ENCODE data around the gene MYG1.

DNA sequence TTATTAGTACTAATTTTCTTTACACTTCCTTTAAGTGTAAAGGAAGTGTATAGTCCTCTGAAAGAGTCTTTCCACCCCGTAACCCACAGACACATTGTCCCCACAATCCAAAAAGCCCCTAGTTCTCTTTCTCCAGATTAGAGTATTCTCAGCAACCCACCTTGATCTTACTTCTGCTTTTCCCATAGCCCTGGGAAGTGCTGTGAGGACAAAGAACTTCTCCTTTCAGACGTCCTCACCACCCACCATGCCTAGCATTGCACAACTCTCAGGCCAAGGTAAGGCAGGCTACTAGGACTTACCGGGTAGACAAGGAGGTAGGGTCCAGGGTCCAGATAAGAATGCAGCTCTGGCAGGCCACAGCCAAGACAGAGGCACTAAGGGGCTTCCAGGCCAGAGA lies 14.5 kb downstream of the MYG1 start:
- TF ChIP-seq, protein P1, sequence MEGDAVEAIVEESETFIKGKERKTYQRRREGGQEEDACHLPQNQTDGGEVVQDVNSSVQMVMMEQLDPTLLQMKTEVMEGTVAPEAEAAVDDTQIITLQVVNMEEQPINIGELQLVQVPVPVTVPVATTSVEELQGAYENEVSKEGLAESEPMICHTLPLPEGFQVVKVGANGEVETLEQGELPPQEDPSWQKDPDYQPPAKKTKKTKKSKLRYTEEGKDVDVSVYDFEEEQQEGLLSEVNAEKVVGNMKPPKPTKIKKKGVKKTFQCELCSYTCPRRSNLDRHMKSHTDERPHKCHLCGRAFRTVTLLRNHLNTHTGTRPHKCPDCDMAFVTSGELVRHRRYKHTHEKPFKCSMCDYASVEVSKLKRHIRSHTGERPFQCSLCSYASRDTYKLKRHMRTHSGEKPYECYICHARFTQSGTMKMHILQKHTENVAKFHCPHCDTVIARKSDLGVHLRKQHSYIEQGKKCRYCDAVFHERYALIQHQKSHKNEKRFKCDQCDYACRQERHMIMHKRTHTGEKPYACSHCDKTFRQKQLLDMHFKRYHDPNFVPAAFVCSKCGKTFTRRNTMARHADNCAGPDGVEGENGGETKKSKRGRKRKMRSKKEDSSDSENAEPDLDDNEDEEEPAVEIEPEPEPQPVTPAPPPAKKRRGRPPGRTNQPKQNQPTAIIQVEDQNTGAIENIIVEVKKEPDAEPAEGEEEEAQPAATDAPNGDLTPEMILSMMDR (IDR thresholded peaks at IDR 0.05): no peak
- no peak for TF ChIP-seq POLR2A (IDR thresholded peaks at IDR 0.05)
- TF ChIP-seq POLR2AphosphoS5 (IDR thresholded peaks at IDR 0.05): no peak

Measured in prostate gland (tissue), 2 donors.